GM10266 (cell line): Measurements from ENCODE around the gene TUBB4A.
"Not testable (repeated sequence)": the region's sequence is repeated elsewhere in the genome, so short reads cannot be mapped to it uniquely, and the experiment has no call there.

Source experiments
- DNase-seq: peaks from one replicate; pipeline ENCODE4 v3.0.0; 2012; ENCODE audit errors: extremely low spot score
- CTCF ChIP-seq: IDR thresholded peaks from 2 replicates; pipeline ENCODE4 v1.5.1; 2012; ENCODE audit warnings: mild to moderate bottlenecking, low read depth; ENCODE audit not compliant: control insufficient read depth, insufficient read depth; ENCODE audit errors: missing control alignments

TUBB4A gene

GRCh38 chr19:6501740-6502648 is at the start of gene TUBB4A:
TSS of gene TUBB4A (minus strand) at chr19:6502309. CDS start at chr19:6502212, 97 bp downstream.
- no peak for TF ChIP-seq CTCF
- peak; percentile 85 for DNase-seq

- TF ChIP-seq CTCF, result no peak
- DNase-seq, result no peak
Observed at GRCh38 chr19:6551091-6551490, 49.0 kb upstream of the TUBB4A start.

GRCh38 chr19:6550679-6551078 is 48.6 kb upstream of the TUBB4A start:
- DNase-seq, result not testable (repeated sequence)

GRCh38 chr19:6543866-6544347 is 41.8 kb upstream of the TUBB4A start:
- no peak for DNase-seq
- no peak for TF ChIP-seq CTCF

- TF ChIP-seq CTCF, result no peak
- DNase-seq, result no peak
Observed at GRCh38 chr19:6540918-6541689, 39.0 kb upstream of the TUBB4A start.

- DNase-seq, result no peak
- TF ChIP-seq CTCF, result no peak
Observed at GRCh38 chr19:6539514-6539913, 37.4 kb upstream of the TUBB4A start.

- no peak for DNase-seq
- TF ChIP-seq CTCF, result no peak
Observed at GRCh38 chr19:6535558-6536137, 33.5 kb upstream of the TUBB4A start.
